CD14-positive monocyte (primary cell): ENCODE results near the gene CUEDC2. TPM values are rescaled to one million over a fixed set of nuclear protein-coding genes. Genes with fewer than 3 reads are reported as not detected.

Experiments used
- DNase-seq, 3 donors: peaks; one replicate each; pipeline ENCODE4 v3.0.0-alpha.2; 2011 to 2022
- H2AFZ ChIP-seq: 2 replicates; pipeline ENCODE4 v1.6.0; 2012; ENCODE audit warnings: mild to moderate bottlenecking, low read depth, low read length, inconsistent platforms; ENCODE audit not compliant: insufficient read depth, poor library complexity, severe bottlenecking
- H3K27ac ChIP-seq, 2 donors: 1 replicate in 1 of 2; 2 replicates in 1 of 2; pipeline ENCODE4 v1.5.1; 2012 to 2013; ENCODE audit warnings: low read length in 2 of 2, control low read depth in 1 of 2, inconsistent platforms in 1 of 2, low read depth in 1 of 2, mild to moderate bottlenecking in 1 of 2
- H3K27me3 ChIP-seq, 2 donors: one replicate each; pipeline versions ENCODE4 v1.6.0 to v1.6.1; 2011 to 2013; ENCODE audit warnings: low read length in 2 of 2; ENCODE audit not compliant: control insufficient read depth in 2 of 2, insufficient read depth in 2 of 2
- H3K36me3 ChIP-seq, 2 donors: replicated peaks in 1 of 2; 1 replicate in 1 of 2; 2 replicates in 1 of 2; pipeline versions ENCODE4 v1.5.1 to v1.6.1; 2012 to 2013; ENCODE audit warnings: low read length in 2 of 2, control low read depth in 1 of 2, inconsistent platforms in 1 of 2, mild to moderate bottlenecking in 1 of 2; ENCODE audit not compliant: insufficient read depth in 2 of 2, control insufficient read depth in 1 of 2
- H3K4me1 ChIP-seq, 2 donors: 1 replicate in 1 of 2; 2 replicates in 1 of 2; pipeline versions ENCODE4 v1.5.1 to v1.6.1; 2012 to 2013; ENCODE audit warnings: low read length in 2 of 2, control low read depth in 1 of 2, inconsistent platforms in 1 of 2, mild to moderate bottlenecking in 1 of 2, moderate library complexity in 1 of 2; ENCODE audit not compliant: insufficient read depth in 2 of 2, control insufficient read depth in 1 of 2
- H3K4me2 ChIP-seq: replicated peaks from 2 replicates; pipeline ENCODE3; 2012; ENCODE audit warnings: low read length, moderate library complexity, mild to moderate bottlenecking; ENCODE audit not compliant: poor library complexity, severe bottlenecking; ENCODE audit errors: extremely low read depth
- H3K4me3 ChIP-seq, 3 experiments: fragments of 200-600 bp in 1 of 3; sonication (generic) in 1 of 3; replicated peaks in 1 of 3; 1 replicate in 2 of 3; 2 replicates in 1 of 3; pipeline ENCODE4 v1.5.1; 2011 to 2013; ENCODE audit warnings: low read length in 3 of 3, mild to moderate bottlenecking in 3 of 3, control low read depth in 2 of 3, low read depth in 2 of 3, inconsistent platforms in 1 of 3, moderate library complexity in 1 of 3
- H3K79me2 ChIP-seq: 2 replicates; pipeline ENCODE4 v1.6.0; 2012; ENCODE audit warnings: mild to moderate bottlenecking, control low read depth, inconsistent platforms, low read length, moderate library complexity; ENCODE audit not compliant: insufficient read depth
- H3K9ac ChIP-seq: 2 replicates; pipeline ENCODE4 v1.6.0; 2017; ENCODE audit warnings: low read length, mild to moderate bottlenecking; ENCODE audit not compliant: insufficient read depth, poor library complexity, severe bottlenecking
- H3K9me3 ChIP-seq, 2 donors: replicated peaks in 1 of 2; 1 replicate in 1 of 2; 2 replicates in 1 of 2; pipeline versions ENCODE4 v1.5.1 to v1.6.1; 2012 to 2013; ENCODE audit warnings: low read length in 2 of 2, control low read depth in 1 of 2; ENCODE audit not compliant: control insufficient read depth in 1 of 2, insufficient read depth in 1 of 2
- H4K20me1 ChIP-seq: 2 replicates; pipeline ENCODE4 v1.6.0; 2012; ENCODE audit warnings: mild to moderate bottlenecking, low read length, control low read depth, moderate library complexity; ENCODE audit not compliant: insufficient read depth
- H3K27ac Mint-ChIP-seq, 7 donors: one replicate each; pipeline ENCODE4 v1.8.0; 2020; ENCODE audit warnings: mild to moderate bottlenecking in 7 of 7, mixed read lengths in 7 of 7, moderate library complexity in 6 of 7, inconsistent platforms in 2 of 7
- H3K27me3 Mint-ChIP-seq, 3 donors: one replicate each; pipeline ENCODE4 v1.8.0; 2021 to 2022; ENCODE audit warnings: low read depth in 3 of 3, mild to moderate bottlenecking in 3 of 3, mixed read lengths in 3 of 3, moderate library complexity in 3 of 3, inconsistent platforms in 1 of 3
- H3K36me3 Mint-ChIP-seq, 2 donors: one replicate each; pipeline ENCODE4 v1.8.0; 2020; ENCODE audit warnings: mixed read lengths in 2 of 2, inconsistent platforms in 1 of 2, mild to moderate bottlenecking in 1 of 2
- H3K4me1 Mint-ChIP-seq: one replicate; pipeline ENCODE4 v1.8.0; 2020; ENCODE audit warnings: mild to moderate bottlenecking, mixed read lengths
- H3K4me3 Mint-ChIP-seq, 2 donors: one replicate each; pipeline ENCODE4 v1.8.0; 2020; ENCODE audit warnings: mild to moderate bottlenecking in 2 of 2, mixed read lengths in 2 of 2, moderate library complexity in 1 of 2
- H3K9me3 Mint-ChIP-seq, 7 donors: one replicate each; pipeline ENCODE4 v1.8.0; 2020 to 2022; ENCODE audit warnings: mixed read lengths in 7 of 7, mild to moderate bottlenecking in 6 of 7, moderate library complexity in 6 of 7, inconsistent platforms in 2 of 7
- CTCF ChIP-seq: fragments of 200-600 bp; IDR thresholded peaks from one replicate; pipeline ENCODE4 v1.8.0; 2022; ENCODE audit warnings: antibody characterized with exemption, mild to moderate bottlenecking
- WGBS: methylation state at CpG from one replicate; pipeline ENCODE4 v1.1.5; 2013; ENCODE audit warnings: missing lambda C conversion rate; ENCODE audit not compliant: insufficient coverage; 5-methylcytosine and 5-hydroxymethylcytosine counted together
- intact Hi-C, 2 donors: fragments of 100-400 bp; cut with micrococcal nuclease; formaldehyde crosslinking; loops; one replicate each; pipeline versions ENCODE4 v1.15.0 to v1.15.1; 2023
- polyA plus RNA-seq, 3 donors: library from polyadenylated mRNA; depleted of rRNA in 1 of 3; unstranded in 2 of 3; stranded (reverse) in 1 of 3; fragments of 300-500 nt in 2 of 3; fragments of >200 nt in 1 of 3; fragmentation: Illumina TruSeq in 2 of 3; gene quantifications; 1 replicate in 2 of 3; 2 replicates in 1 of 3; pipeline ENCODE4 v1.2.3, GENCODE V29; 2012 to 2021

Gene CUEDC2
- polyA plus RNA-seq, 3 donors, result 58.5 to 70.2 (median 66.7) TPM

GRCh38 chr10:102467971-102468438, 35.6 kb upstream of the CUEDC2 start:
- H2AFZ ChIP-seq, result no peak overlapping the region
- H3K4me1 Mint-ChIP-seq, result peaks cover 44% of the 10 kb centered on the region
- peak overlapping the region; percentile 35 to 64 for H3K4me3 Mint-ChIP-seq
- peak overlapping the region; percentile 63 to 86 for H3K27ac ChIP-seq
- peaks cover 2 to 5% of the 10 kb centered on the region in 2 donors for H3K36me3 ChIP-seq
- TF ChIP-seq CTCF, result no peak
- H3K9me3 Mint-ChIP-seq, result no peaks in the 10 kb centered on the region
- no peaks in the 10 kb centered on the region for H3K27me3 ChIP-seq
- H3K4me2 ChIP-seq, result peak overlapping the region; percentile 48
- no peaks in the 10 kb centered on the region for H3K79me2 ChIP-seq
- intact Hi-C loops, result no loop called here
- peaks cover 17 to 25% of the 10 kb centered on the region in 2 donors for H3K36me3 Mint-ChIP-seq
- H3K4me3 ChIP-seq, result peak overlapping the region in 1 of 3 experiments; percentile 35
- H4K20me1 ChIP-seq, result no peaks in the 10 kb centered on the region
- WGBS, result 0% methylated on average over 3 of the region's 6 CpGs
- H3K9ac ChIP-seq, result no peak overlapping the region
- peaks cover 30 to 40% of the 10 kb centered on the region in 2 donors for H3K4me1 ChIP-seq
- H3K27ac Mint-ChIP-seq, result peak overlapping the region; percentile 93 to 97 (median 96)
- H3K9me3 ChIP-seq, result no peaks in the 10 kb centered on the region
- peaks cover 3 to 9% (median 7%) of the 10 kb centered on the region in 3 donors for H3K27me3 Mint-ChIP-seq
- DNase-seq, result peak; percentile 84 to 94 (median 88)

- H3K9ac ChIP-seq, result no peak overlapping the region
- H3K79me2 ChIP-seq, result no peaks in the 10 kb centered on the region
- peaks cover 0 to 3% of the 10 kb centered on the region in 2 donors for H3K27me3 ChIP-seq
- H2AFZ ChIP-seq, result no peak overlapping the region
- H3K27ac Mint-ChIP-seq, result peak overlapping the region; percentile 75 to 97 (median 95)
- no peak overlapping the region for H3K4me2 ChIP-seq
- intact Hi-C loops, result no loop called here
- no peaks in the 10 kb centered on the region for H3K9me3 ChIP-seq
- WGBS, result 85% methylated on average over 4 of the region's 6 CpGs
- peak overlapping the region; percentile 63 to 86 for H3K27ac ChIP-seq
- no peaks in the 10 kb centered on the region for H3K9me3 Mint-ChIP-seq
- no peak overlapping the region for H3K4me3 Mint-ChIP-seq
- peaks cover 2 to 5% of the 10 kb centered on the region in 2 donors for H3K36me3 ChIP-seq
- no peaks in the 10 kb centered on the region for H4K20me1 ChIP-seq
- peaks cover 17 to 21% of the 10 kb centered on the region in 2 donors for H3K36me3 Mint-ChIP-seq
- peaks cover 36 to 47% of the 10 kb centered on the region in 2 donors for H3K4me1 ChIP-seq
- no peak for DNase-seq
- H3K27me3 Mint-ChIP-seq, result peaks cover 6 to 10% (median 7%) of the 10 kb centered on the region in 3 donors
- H3K4me3 ChIP-seq, result no peak overlapping the region
- TF ChIP-seq CTCF, result no peak
- peaks cover 51% of the 10 kb centered on the region for H3K4me1 Mint-ChIP-seq
These were observed 34.9 kb upstream of the CUEDC2 start for GRCh38 chr10:102467318-102467717.
